Panc1 (cell line): ENCODE measurements around the gene ELMOD3. TPM values are rescaled to one million over a fixed set of nuclear protein-coding genes. Genes with fewer than 3 reads are reported as not detected.

ENCODE experiments used
- ATAC-seq: fragments of 200-7000 bp; cut with Tn5 transposase; 2 replicates; pipeline ENCODE4 v1.9.1; 2020; ENCODE audit warnings: mild to moderate bottlenecking, moderate library complexity
- BruUV-seq: library from RNA; stranded (reverse); fragments of 400-500 nt; replicated peaks from 2 replicates; lab custom pipeline; 2021; lab: Mats Ljungman, UMichigan
- CTCF ChIA-PET: fragments of 300-600 bp; sonication (Branson Sonifier 250); formaldehyde crosslinking; loops from one replicate; lab custom pipeline; 2022; ENCODE audit warnings: antibody characterized with exemption; lab: Charles Lee
- POLR2A ChIA-PET: fragments of 300-600 bp; sonication (Branson Sonifier 250); formaldehyde crosslinking; loops from one replicate; lab custom pipeline; 2022; ENCODE audit warnings: antibody characterized with exemption; lab: Charles Lee
- DNase-seq: peaks from one replicate; pipeline ENCODE4 v3.0.0-alpha.2; 2010; ENCODE audit warnings: low read depth, low spot score
- H3K27ac ChIP-seq: 2 replicates; pipeline ENCODE4 v1.5.1; 2011; ENCODE audit warnings: mild to moderate bottlenecking, low read length, inconsistent platforms
- H3K27me3 ChIP-seq: fragments of 200-500 bp; sonication (Bioruptor generic); 2 replicates; pipeline ENCODE4 v1.6.0; 2014; ENCODE audit warnings: low read length, inconsistent platforms; ENCODE audit not compliant: control insufficient read depth, insufficient read depth
- H3K36me3 ChIP-seq: fragments of 200-500 bp; sonication (Bioruptor generic); 2 replicates; pipeline ENCODE4 v1.5.1; 2014; ENCODE audit warnings: inconsistent platforms, mild to moderate bottlenecking, low read length, moderate library complexity; ENCODE audit not compliant: control insufficient read depth, insufficient read depth
- H3K4me1 ChIP-seq: 2 replicates; pipeline ENCODE4 v1.5.1; 2011; ENCODE audit warnings: inconsistent platforms, mild to moderate bottlenecking, low read length, moderate library complexity; ENCODE audit not compliant: control insufficient read depth, insufficient read depth
- H3K4me3 ChIP-seq, 2 experiments: 2 replicates each; pipeline ENCODE4 v1.5.1; 2011 to 2012; ENCODE audit warnings: low read depth in 2 of 2, low read length in 2 of 2, mild to moderate bottlenecking in 2 of 2, inconsistent platforms in 1 of 2, moderate library complexity in 1 of 2
- H3K9me3 ChIP-seq: fragments of 200-500 bp; sonication (Bioruptor generic); 2 replicates; pipeline ENCODE4 v1.5.1; 2014; ENCODE audit warnings: low read depth, mild to moderate bottlenecking, inconsistent platforms, low read length, moderate library complexity; ENCODE audit not compliant: control insufficient read depth, insufficient read depth
- CTCF ChIP-seq: fragments of 450-650 bp; IDR thresholded peaks from 2 replicates; pipeline ENCODE4 v1.5.1; 2017; ENCODE audit warnings: mild to moderate bottlenecking
- POLR2AphosphoS5 ChIP-seq: IDR thresholded peaks from 2 replicates; pipeline ENCODE4 v1.6.1; 2012; ENCODE audit warnings: mild to moderate bottlenecking, low read depth, low read length, moderate library complexity
- REST ChIP-seq, 2 experiments: IDR thresholded peaks; 2 replicates each; pipeline ENCODE4 v1.6.1; 2011 to 2012; ENCODE audit warnings: low read depth in 2 of 2, control low read depth in 1 of 2, low read length in 1 of 2, mild to moderate bottlenecking in 1 of 2, moderate library complexity in 1 of 2; ENCODE audit not compliant: insufficient read depth in 1 of 2
- SIN3A ChIP-seq: IDR thresholded peaks from 2 replicates; pipeline ENCODE4 v1.6.1; 2012; ENCODE audit warnings: low read depth, mild to moderate bottlenecking, low read length, moderate library complexity, borderline replicate concordance; ENCODE audit not compliant: insufficient read depth
- TCF7L2 ChIP-seq: IDR thresholded peaks from 2 replicates; pipeline ENCODE4 v1.6.1; 2011; ENCODE audit warnings: mild to moderate bottlenecking, low read depth, low read length, inconsistent platforms
- in situ Hi-C: cut with HindIII; loops from 2 replicates; pipeline ENCODE4 v1.10.0; 2016; ENCODE audit warnings: low sequenced_read_pairs, low pct_unique_long_range_greater_than_20kb
- intact Hi-C: fragments of 100-400 bp; cut with micrococcal nuclease; formaldehyde crosslinking; loops from one replicate; pipeline ENCODE4 v1.10.0; 2022; ENCODE audit not compliant: unreplicated experiment
- total RNA-seq: library from RNA; stranded (reverse); gene quantifications from one replicate; pipeline ENCODE4 v1.2.1, GENCODE V29; 2021; ENCODE audit not compliant: unreplicated experiment

ELMOD3 gene
- total RNA-seq, 1 experiment from 2014 or later: 14.8 TPM

GRCh38 chr2:85369500-85369899, 14.9 kb downstream of the ELMOD3 start:
- TF ChIP-seq SIN3A (no peak), REST (IDR thresholded peaks at IDR 0.05; ENCODE audit: insufficient read depth in 1 of 2, low read depth in 2 of 2, low read length in 1 of 2) (no peak), TCF7L2 (no peak), POLR2AphosphoS5 (peak; percentile 63)
- ATAC-seq: peak; percentile 94
- intact Hi-C loops: no loop called here
- in situ Hi-C loops: no loop called here
- Histone ChIP-seq H3K27me3 (no peaks in the 10 kb centered on the region), H3K9me3 (no peaks in the 10 kb centered on the region), H3K27ac (peak overlapping the region; percentile 10), H3K36me3 (no peaks in the 10 kb centered on the region), H3K4me1 (peaks cover 16% of the 10 kb centered on the region), H3K4me3 (no peak overlapping the region)
- no TSS peak for BruUV-seq
- CTCF ChIA-PET: interaction anchor here (0.6 to 1.1 kb wide), 2 partner anchors 134 to 302 kb away, joined by 3 to 4 read pairs; no protein-coding TSS in a partner anchor
- DNase-seq: no peak
- POLR2A ChIA-PET: interaction anchor here (0.6 kb wide), 1 partner anchor 23 kb away, joined by 9 read pairs; no protein-coding TSS in a partner anchor

GRCh38 chr2:85371045-85371444, 16.5 kb downstream of the ELMOD3 start:
- no peak overlapping the region for H3K27ac ChIP-seq
- ChIA-PET CTCF (no interaction called here), POLR2A (no interaction called here)
- H3K9me3 ChIP-seq: no peaks in the 10 kb centered on the region
- ATAC-seq (peak; percentile 20; the same call in 1 of the 2 replicates), DNase-seq (no peak)
- no TSS peak for BruUV-seq
- no peaks in the 10 kb centered on the region for H3K36me3 ChIP-seq
- no peak overlapping the region for H3K4me3 ChIP-seq
- intact Hi-C loops: no loop called here
- in situ Hi-C loops: no loop called here
- no peak for TF ChIP-seq REST (IDR thresholded peaks at IDR 0.05; ENCODE audit: insufficient read depth in 1 of 2, low read depth in 2 of 2, low read length in 1 of 2)
- TF ChIP-seq POLR2AphosphoS5: no peak
- no peak for TF ChIP-seq SIN3A
- no peak for TF ChIP-seq CTCF
- TF ChIP-seq TCF7L2: no peak
- H3K27me3 ChIP-seq: no peaks in the 10 kb centered on the region
- H3K4me1 ChIP-seq: peaks cover 16% of the 10 kb centered on the region
